Measurements from ENCODE around the gene ICAM1.
A peak's percentile ranks its signal among the peaks of the same experiment; 100 is the strongest.
"Not testable (repeated sequence)": the region's sequence is repeated elsewhere in the genome, so short reads cannot be mapped to it uniquely, and the experiment has no call there.

ICAM1 gene

GRCh38 chr19:10279737-10280442 lies 9.0 kb downstream of the ICAM1 start:
- no peak for DNase-seq

DNA sequence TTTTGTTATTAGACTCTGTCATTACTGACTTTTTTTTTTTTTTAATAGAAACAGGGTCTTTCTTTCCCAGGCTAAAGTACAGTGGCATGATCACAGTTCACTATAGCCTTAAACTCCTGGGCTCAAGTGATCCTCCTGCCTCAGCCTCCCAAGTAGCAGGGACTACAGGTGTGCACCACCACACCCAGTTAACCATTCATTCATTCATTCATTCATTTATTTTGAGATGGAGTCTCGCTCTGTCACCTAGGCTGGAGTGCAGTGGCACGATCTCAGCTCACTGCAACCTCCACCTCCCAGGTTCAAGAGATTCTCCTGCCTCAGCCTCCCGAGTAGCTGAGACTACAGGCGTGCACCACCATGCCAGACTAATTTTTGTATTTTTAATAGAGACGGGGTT lies 11.1 kb downstream of the ICAM1 start:
- DNase-seq: not testable (repeated sequence)

DNA sequence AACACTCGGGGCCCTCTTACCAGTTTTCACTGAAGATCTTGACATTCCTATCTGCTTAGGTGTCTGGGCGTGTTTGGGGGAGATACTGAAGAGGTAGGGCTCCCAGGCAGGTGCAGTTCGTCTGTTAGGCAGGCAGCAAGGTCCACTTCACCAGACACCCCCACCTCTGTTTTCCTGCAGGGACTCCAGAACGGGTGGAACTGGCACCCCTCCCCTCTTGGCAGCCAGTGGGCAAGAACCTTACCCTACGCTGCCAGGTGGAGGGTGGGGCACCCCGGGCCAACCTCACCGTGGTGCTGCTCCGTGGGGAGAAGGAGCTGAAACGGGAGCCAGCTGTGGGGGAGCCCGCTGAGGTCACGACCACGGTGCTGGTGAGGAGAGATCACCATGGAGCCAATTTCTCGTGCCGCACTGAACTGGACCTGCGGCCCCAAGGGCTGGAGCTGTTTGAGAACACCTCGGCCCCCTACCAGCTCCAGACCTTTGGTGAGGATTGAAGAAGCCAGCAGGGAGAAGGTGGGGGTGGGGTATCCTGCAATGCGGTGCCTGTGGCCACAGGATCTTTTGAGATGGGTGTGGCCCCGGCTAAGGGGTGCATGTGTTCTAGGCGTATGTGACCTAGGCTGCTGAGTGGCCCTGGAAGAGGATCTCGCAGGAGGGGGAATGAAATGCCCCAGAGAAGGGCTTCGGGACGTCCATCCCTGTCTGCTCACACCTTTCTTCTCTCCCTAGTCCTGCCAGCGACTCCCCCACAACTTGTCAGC lies 12.6 kb downstream of the ICAM1 start:
- DNase-seq: no peak

DNA sequence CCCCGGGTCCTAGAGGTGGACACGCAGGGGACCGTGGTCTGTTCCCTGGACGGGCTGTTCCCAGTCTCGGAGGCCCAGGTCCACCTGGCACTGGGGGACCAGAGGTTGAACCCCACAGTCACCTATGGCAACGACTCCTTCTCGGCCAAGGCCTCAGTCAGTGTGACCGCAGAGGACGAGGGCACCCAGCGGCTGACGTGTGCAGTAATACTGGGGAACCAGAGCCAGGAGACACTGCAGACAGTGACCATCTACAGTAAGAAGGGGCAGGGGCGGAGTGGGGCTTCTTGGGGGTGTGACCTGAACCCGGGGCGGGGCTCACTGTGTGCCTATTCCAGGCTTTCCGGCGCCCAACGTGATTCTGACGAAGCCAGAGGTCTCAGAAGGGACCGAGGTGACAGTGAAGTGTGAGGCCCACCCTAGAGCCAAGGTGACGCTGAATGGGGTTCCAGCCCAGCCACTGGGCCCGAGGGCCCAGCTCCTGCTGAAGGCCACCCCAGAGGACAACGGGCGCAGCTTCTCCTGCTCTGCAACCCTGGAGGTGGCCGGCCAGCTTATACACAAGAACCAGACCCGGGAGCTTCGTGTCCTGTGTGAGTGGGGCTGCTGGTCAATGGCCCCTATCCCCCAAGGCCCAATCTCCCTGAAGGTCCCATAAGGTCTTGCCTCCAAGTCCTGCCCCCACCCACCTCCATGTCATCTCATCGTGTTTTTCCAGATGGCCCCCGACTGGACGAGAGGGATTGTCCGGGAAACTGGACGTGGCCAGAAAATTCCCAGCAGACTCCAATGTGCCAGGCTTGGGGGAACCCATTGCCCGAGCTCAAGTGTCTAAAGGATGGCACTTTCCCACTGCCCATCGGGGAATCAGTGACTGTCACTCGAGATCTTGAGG lies 13.4 kb downstream of the ICAM1 start:
- DNase-seq: no peak

GRCh38 chr19:10284960-10285278 lies 14.0 kb downstream of the ICAM1 start:
- no peak for DNase-seq

- no peak for DNase-seq
These were observed 14.5 kb downstream of the ICAM1 start for GRCh38 chr19:10285393-10285792.

- peak; percentile 55 for DNase-seq
These were observed 16.1 kb downstream of the ICAM1 start, which contains the start of gene ICAM4 for GRCh38 chr19:10286803-10287737. Gene ICAM4, plus strand, starts transcription at chr19:10286955. Its CDS starts 58 bp downstream, at chr19:10287013.

- peak; percentile 66 for DNase-seq
These were observed 17.8 kb downstream of the ICAM1 start for GRCh38 chr19:10288662-10289166.

DNA sequence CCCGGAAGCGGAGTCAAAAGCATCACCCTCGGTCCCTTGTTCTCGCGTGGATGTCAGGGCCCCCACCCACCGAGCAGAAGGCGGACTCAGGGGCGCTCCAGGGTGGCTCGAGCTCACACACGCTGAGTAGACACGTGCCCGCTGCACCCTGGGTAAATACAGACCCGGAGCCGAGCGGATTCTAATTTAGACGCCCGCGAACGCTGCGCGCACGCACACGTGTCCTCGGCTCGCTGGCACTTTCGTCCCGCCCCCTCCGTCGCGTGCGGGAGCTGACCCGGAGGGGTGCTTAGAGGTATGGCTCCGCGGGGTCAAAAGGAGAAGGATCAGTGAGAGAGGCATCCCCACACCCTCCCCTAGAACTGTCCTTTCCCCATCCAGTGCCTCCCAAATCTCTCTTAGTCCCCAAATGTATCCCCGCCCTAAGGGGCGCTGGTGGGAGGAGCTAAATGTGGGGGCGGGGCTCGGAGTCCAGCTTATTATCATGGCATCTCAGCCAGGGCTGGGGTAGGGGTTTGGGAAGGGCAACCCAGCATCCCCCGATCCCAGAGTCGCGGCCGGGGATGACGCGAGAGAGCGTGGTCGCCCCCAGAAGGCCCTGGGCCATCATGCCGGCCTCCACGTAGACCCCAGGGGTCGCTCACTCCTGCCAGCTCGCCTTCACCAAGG lies 18.4 kb downstream of the ICAM1 start:
- peak; percentile 78 for DNase-seq

DNA sequence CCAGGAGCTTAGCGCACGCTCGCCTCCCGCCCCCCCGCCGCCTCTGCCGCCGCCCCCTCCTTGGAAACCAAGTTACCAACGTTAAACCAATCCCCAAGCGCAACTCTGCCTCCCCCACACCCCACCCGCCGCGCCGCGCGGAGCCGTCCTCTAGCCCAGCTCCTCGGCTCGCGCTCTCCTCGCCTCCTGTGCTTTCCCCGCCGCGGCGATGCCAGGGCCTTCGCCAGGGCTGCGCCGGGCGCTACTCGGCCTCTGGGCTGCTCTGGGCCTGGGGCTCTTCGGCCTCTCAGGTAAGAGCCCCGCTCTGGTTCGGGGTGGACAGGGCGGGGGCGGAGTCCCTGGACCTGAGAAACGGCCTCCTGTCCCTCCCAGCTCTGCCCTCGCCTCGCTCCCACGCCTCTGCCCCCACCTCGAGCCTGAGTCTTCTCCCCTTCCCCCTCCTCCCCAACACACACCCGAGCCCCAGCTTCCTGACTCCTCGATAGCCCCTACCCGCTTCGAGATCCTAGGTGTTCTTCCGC lies 19.0 kb downstream of the ICAM1 start, which contains the start of gene ICAM5:
ICAM5 (plus strand) TSS at position 117 of the 521 bp plus-strand sequence; CDS start at position 209, 92 bp downstream.
- peak; percentile 32 for DNase-seq

- no peak for DNase-seq
These were observed 19.5 kb downstream of the ICAM1 start for GRCh38 chr19:10290357-10290875.

GRCh38 chr19:10290876-10291553 lies 20.1 kb downstream of the ICAM1 start:
- peak; percentile 65 for DNase-seq

DNA sequence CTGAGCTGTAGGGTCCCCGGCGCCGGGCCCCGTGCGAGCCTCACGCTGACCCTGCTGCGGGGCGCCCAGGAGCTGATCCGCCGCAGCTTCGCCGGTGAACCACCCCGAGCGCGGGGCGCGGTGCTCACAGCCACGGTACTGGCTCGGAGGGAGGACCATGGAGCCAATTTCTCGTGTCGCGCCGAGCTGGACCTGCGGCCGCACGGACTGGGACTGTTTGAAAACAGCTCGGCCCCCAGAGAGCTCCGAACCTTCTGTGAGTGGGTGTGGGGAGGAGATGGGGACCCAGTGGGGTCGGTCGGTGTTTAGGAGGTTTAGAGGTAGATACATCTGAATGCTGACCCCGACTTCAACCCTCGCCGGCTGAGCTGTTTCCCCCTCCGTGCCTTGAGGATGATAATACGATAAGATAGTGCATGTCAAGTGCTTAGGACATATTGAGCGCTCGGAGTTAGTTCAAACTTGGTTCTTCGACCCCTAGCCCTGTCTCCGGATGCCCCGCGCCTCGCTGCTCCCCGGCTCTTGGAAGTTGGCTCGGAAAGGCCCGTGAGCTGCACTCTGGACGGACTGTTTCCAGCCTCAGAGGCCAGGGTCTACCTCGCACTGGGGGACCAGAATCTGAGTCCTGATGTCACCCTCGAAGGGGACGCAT lies 20.8 kb downstream of the ICAM1 start:
- DNase-seq: no peak

- peak; percentile 85 for DNase-seq
These were observed 21.4 kb downstream of the ICAM1 start for GRCh38 chr19:10292206-10292788.

GRCh38 chr19:10292789-10293636 lies 22.1 kb downstream of the ICAM1 start:
- no peak for DNase-seq

DNA sequence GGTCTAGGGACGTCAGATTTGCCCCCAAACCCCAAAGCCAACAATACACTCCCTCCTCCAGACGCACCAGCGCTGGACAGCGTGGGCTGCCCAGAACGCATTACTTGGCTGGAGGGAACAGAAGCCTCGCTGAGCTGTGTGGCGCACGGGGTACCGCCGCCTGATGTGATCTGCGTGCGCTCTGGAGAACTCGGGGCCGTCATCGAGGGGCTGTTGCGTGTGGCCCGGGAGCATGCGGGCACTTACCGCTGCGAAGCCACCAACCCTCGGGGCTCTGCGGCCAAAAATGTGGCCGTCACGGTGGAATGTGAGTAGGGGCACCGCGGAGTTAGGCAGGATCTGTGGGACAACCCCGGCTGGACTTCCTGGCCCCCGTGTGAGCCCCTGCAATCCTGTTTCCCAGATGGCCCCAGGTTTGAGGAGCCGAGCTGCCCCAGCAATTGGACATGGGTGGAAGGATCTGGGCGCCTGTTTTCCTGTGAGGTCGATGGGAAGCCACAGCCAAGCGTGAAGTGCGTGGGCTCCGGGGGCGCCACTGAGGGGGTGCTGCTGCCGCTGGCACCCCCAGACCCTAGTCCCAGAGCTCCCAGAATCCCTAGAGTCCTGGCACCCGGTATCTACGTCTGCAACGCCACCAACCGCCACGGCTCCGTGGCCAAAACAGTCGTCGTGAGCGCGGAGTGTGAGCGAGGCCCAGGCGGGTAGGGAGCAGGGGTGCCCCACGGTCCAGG lies 22.9 kb downstream of the ICAM1 start:
- DNase-seq: no peak

- no peak for DNase-seq
These were observed 23.4 kb downstream of the ICAM1 start for GRCh38 chr19:10294368-10294697.

Data from activated CD4-positive, alpha-beta T cell treated with anti-CD3 and anti-CD28 coated beads, Interleukin-2, Interleukin-6, amounts not matched to agents 100 ng/mL and 50 ng/mL, durations not matched to agents 16 hours and 8 hours (primary cell).